MM.1S (cell line): ENCODE data around the gene PRR23B.

Experiments used
- CTCF ChIP-seq: fragments of 300-600 bp; sonication (generic); IDR thresholded peaks from 2 replicates; pipeline ENCODE4 v1.5.1; 2016; ENCODE audit warnings: antibody characterized with exemption, low read length, mixed read lengths
- EZH2 ChIP-seq: fragments of 300-600 bp; sonication (generic); optimal IDR thresholded peaks from 2 replicates; pipeline ENCODE3; 2017; ENCODE audit warnings: low read depth, mild to moderate bottlenecking, antibody characterized with exemption, low read length, mixed read lengths

GRCh38 chr3:138976047-138976446 is 44.7 kb downstream of the PRR23B start:
- no peak for TF ChIP-seq CTCF
- no peak for TF ChIP-seq EZH2
